Sigmoid colon (tissue), 7 donors: ENCODE measurements around the gene SLC17A8. TPM values are rescaled to one million over a fixed set of nuclear protein-coding genes. Genes with fewer than 3 reads are reported as not detected.

Source experiments
- DNase-seq: peaks from one replicate; pipeline ENCODE4 v3.0.0-alpha.2; 2019
- H3K27ac ChIP-seq, 4 donors: fragments of 200-600 bp; sonication (generic); one replicate each; pipeline ENCODE4 v1.5.1; 2016 to 2019; ENCODE audit warnings: mild to moderate bottlenecking in 1 of 4
- H3K27me3 ChIP-seq, 3 donors: fragments of 200-600 bp; sonication (generic); one replicate each; pipeline ENCODE4 v1.5.1; 2019; ENCODE audit warnings: mild to moderate bottlenecking in 1 of 3
- H3K36me3 ChIP-seq, 4 donors: fragments of 200-600 bp; sonication (generic); one replicate each; pipeline ENCODE4 v1.5.1; 2016 to 2019
- H3K4me1 ChIP-seq, 4 donors: fragments of 200-600 bp; sonication (generic); one replicate each; pipeline ENCODE4 v1.5.1; 2017 to 2019
- H3K4me3 ChIP-seq, 4 donors: fragments of 200-600 bp; sonication (generic); one replicate each; pipeline ENCODE4 v1.5.1; 2017 to 2019; ENCODE audit warnings: mild to moderate bottlenecking in 2 of 4, moderate library complexity in 1 of 4
- H3K9me3 ChIP-seq, 4 donors: fragments of 200-600 bp in 3 of 4; sonication (generic) in 3 of 4; one replicate each; pipeline versions ENCODE4 v1.5.1 to v1.6.1; 2013 to 2019
- EP300 ChIP-seq, 4 donors: sonication (generic); formaldehyde crosslinking; IDR thresholded peaks; one replicate each; pipeline ENCODE4 v1.6.1; 2017; ENCODE audit warnings: antibody characterized with exemption in 4 of 4
- POLR2A ChIP-seq, 2 donors: fragments of 450-650 bp; IDR thresholded peaks; one replicate each; pipeline ENCODE4 v1.6.1; 2016; ENCODE audit warnings: antibody characterized with exemption in 2 of 2, mild to moderate bottlenecking in 2 of 2, moderate library complexity in 2 of 2
- POLR2AphosphoS5 ChIP-seq, 4 donors: sonication (generic); formaldehyde crosslinking; IDR thresholded peaks; one replicate each; pipeline ENCODE4 v1.6.1; 2017; ENCODE audit warnings: antibody characterized with exemption in 4 of 4
- WGBS, 2 donors: extraction: QIAGEN DNeasy Blood & Tissue Kit; methylation state at CpG; one replicate each; pipeline ENCODE4 v1.1.7; 2013; 5-methylcytosine and 5-hydroxymethylcytosine counted together
- intact Hi-C: fragments of 100-400 bp; cut with DNase I; formaldehyde crosslinking; loops from one replicate; pipeline ENCODE4 v1.15.1; 2023
- polyA plus RNA-seq, 3 donors: library from polyadenylated mRNA; stranded (reverse); fragments of 200-250 nt; gene quantifications; one replicate each; pipeline ENCODE4 v1.2.3, GENCODE V29; 2013
- total RNA-seq, 4 donors: library from RNA; depleted of rRNA; stranded (reverse); fragments of >200 nt; gene quantifications; one replicate each; pipeline ENCODE4 v1.1.0, GENCODE V29; 2016
- TF ChIP-seq, protein P1 (sequence below), 4 experiments: fragments of 450-650 bp in 3 of 4; fragments of 200-600 bp in 1 of 4; IDR thresholded peaks; one replicate each; pipeline ENCODE4 v1.5.1; 2016 to 2019; ENCODE audit warnings: antibody characterized with exemption in 4 of 4, mild to moderate bottlenecking in 3 of 4, moderate library complexity in 2 of 4
- donor health status: healthy with polysubstance abuse.
- donor health status: Bipolar disorder and iron deficiency.
- donor health status: healthy.

The SLC17A8 gene
- total and polyA plus RNA-seq, 7 donors = 0.60 to 2.3 (median 0.90) TPM; not detected in 4

DNA sequence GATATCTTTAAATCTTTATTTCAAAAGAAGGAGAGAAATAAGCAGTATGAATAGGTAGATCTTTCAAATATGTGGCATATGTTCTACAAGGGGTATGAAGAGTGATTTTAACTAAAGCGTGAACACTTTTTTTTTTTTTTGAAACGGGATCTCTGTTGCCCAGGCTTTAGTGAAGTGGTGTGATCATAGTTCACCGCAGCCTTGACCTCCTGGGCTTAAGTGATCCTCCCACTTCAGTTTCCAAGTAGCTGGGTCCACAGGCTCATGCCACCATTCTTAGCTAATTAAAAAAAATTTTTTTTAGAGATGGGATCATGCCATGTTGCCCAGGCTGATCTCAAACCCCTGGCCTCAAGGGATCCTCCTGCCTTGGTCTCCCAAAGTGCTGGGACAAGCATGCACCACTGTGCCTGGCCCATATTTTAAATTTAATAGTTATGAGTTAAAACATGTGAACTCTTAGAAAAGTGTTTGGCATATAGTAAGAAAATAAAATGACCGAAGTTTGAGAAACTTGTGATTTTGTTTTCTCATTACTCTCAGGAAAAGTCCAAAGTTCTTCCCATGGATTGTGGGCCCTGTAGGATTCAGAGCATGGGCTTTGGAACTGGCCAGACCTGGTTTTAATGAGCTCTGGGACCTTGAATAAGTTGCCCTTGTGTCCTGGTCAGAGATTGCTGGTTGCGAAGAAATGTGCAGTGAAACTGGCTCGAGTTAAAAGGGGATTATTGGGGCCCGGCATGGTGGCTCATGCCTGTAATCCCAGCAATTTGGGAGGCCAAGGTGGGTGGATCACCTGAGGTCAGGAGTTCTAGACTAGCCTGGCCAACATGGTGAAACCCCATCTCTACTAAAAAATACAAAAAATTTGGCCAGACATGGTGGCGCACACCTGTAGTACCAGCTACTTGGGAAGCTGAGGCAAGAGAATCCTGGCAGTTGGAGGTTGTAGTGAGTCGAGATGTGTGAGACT is 27.0 kb downstream of the SLC17A8 start:
- Histone ChIP-seq H3K27ac (no peak overlapping the region), H3K9me3 (no peaks in the 10 kb centered on the region), H3K27me3 (no peaks in the 10 kb centered on the region), H3K36me3 (no peaks in the 10 kb centered on the region), H3K4me3 (no peak overlapping the region), H3K4me1 (no peaks in the 10 kb centered on the region)
- intact Hi-C loops = no loop called here
- 87 to 91% methylated on average over 9 of the region's 9 CpGs for WGBS, 2 donors
- TF ChIP-seq POLR2A (IDR thresholded peaks at IDR 0.05) (no peak), EP300 (IDR thresholded peaks at IDR 0.05) (no peak), POLR2AphosphoS5 (IDR thresholded peaks at IDR 0.05) (no peak)
- TF ChIP-seq, protein P1, sequence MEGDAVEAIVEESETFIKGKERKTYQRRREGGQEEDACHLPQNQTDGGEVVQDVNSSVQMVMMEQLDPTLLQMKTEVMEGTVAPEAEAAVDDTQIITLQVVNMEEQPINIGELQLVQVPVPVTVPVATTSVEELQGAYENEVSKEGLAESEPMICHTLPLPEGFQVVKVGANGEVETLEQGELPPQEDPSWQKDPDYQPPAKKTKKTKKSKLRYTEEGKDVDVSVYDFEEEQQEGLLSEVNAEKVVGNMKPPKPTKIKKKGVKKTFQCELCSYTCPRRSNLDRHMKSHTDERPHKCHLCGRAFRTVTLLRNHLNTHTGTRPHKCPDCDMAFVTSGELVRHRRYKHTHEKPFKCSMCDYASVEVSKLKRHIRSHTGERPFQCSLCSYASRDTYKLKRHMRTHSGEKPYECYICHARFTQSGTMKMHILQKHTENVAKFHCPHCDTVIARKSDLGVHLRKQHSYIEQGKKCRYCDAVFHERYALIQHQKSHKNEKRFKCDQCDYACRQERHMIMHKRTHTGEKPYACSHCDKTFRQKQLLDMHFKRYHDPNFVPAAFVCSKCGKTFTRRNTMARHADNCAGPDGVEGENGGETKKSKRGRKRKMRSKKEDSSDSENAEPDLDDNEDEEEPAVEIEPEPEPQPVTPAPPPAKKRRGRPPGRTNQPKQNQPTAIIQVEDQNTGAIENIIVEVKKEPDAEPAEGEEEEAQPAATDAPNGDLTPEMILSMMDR (IDR thresholded peaks at IDR 0.05) = no peak
- DNase-seq = no peak

DNA sequence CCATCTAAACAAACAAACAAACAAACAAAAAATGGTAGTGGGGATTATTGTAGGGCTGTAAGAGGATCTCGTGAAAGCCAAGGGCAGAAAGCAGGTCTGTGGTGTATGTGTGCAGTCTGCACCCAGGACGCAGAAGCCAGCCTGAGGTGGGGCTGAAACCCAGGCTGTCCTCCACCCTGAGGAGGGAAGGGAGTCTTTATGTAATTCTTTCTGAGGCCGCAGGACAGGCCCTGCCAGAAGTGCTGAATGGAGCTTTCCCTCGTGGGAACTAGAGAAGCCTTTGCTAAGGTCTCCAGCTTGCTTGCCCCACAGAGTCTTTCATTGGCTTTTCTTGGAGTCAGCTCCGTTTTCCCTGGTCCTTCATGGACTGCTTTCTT is 27.7 kb downstream of the SLC17A8 start:
- Histone ChIP-seq H3K4me3 (no peak overlapping the region), H3K27me3 (no peaks in the 10 kb centered on the region), H3K9me3 (no peaks in the 10 kb centered on the region), H3K27ac (no peak overlapping the region), H3K36me3 (no peaks in the 10 kb centered on the region), H3K4me1 (no peaks in the 10 kb centered on the region)
- 84 to 86% methylated on average over 5 of the region's 5 CpGs for WGBS, 2 donors
- no peak for DNase-seq
- TF ChIP-seq POLR2A (IDR thresholded peaks at IDR 0.05) (no peak), EP300 (IDR thresholded peaks at IDR 0.05) (no peak), POLR2AphosphoS5 (IDR thresholded peaks at IDR 0.05) (no peak)
- TF ChIP-seq, protein P1 (IDR thresholded peaks at IDR 0.05) = no peak
- intact Hi-C loops = no loop called here

DNA sequence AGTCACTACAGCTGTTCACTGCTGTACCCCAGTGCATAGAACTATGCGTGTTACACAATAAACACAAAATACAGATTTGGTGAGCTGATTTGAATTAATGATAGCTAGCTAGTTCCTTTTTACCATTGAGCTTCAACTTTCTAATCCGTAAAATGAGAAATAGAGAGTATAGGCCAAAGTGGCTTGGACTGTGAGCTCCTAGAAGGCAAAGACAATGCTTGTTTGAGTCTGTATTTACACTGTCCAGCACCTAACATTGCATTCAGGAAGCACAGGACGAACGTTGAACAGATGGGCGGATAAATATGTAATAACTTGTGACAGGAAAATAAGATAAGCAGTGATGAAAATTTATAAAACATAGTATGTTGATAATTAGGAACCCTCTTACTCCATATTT is 31.5 kb downstream of the SLC17A8 start:
- Histone ChIP-seq H3K4me1 (no peaks in the 10 kb centered on the region), H3K9me3 (no peaks in the 10 kb centered on the region), H3K27me3 (no peaks in the 10 kb centered on the region), H3K27ac (no peak overlapping the region), H3K4me3 (no peak overlapping the region), H3K36me3 (no peaks in the 10 kb centered on the region)
- no peak for DNase-seq
- TF ChIP-seq, protein P1 (IDR thresholded peaks at IDR 0.05) = no peak
- no peak for TF ChIP-seq POLR2A (IDR thresholded peaks at IDR 0.05)
- no peak for TF ChIP-seq EP300 (IDR thresholded peaks at IDR 0.05)
- no peak for TF ChIP-seq POLR2AphosphoS5 (IDR thresholded peaks at IDR 0.05)
- intact Hi-C loops = no loop called here
- 83 to 86% methylated on average over 5 of the region's 5 CpGs for WGBS, 2 donors

DNA sequence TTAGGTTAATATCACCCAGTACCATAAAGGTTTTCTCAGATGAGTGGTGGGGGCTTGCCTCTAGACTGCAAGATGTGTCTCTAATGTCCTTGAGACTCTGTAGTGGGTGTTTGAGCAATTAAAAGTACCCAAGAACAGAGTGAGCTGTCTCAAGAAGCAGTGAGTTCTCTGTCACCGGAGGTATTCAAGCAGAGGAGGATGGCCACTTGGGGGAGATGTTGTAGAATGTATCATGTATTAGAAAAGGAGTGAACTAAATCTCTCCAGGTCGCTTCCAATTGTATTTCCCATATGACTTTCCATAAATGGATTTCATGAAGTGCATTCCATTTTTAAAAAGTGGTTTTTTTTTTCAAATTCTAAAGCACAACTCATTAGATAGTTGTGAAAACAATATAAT is 35.0 kb downstream of the SLC17A8 start:
- Histone ChIP-seq H3K4me3 (no peak overlapping the region), H3K9me3 (no peaks in the 10 kb centered on the region), H3K27me3 (no peaks in the 10 kb centered on the region), H3K27ac (no peak overlapping the region), H3K4me1 (no peaks in the 10 kb centered on the region), H3K36me3 (no peaks in the 10 kb centered on the region)
- intact Hi-C loops = loop anchor here (2.0 kb wide), 1 partner anchor 163 kb away; no protein-coding TSS in a partner anchor
- 60 to 79% methylated on average over 2 of the region's 2 CpGs for WGBS, 2 donors
- TF ChIP-seq, protein P1 (IDR thresholded peaks at IDR 0.05) = peak; percentile 14 to 51 (median 41)
- no peak for TF ChIP-seq POLR2AphosphoS5 (IDR thresholded peaks at IDR 0.05)
- no peak for DNase-seq
